Measurements from ENCODE around the gene WSB1. TPM values are rescaled to one million over a fixed set of nuclear protein-coding genes. Genes with fewer than 3 reads are reported as not detected.

The WSB1 gene, protein sequence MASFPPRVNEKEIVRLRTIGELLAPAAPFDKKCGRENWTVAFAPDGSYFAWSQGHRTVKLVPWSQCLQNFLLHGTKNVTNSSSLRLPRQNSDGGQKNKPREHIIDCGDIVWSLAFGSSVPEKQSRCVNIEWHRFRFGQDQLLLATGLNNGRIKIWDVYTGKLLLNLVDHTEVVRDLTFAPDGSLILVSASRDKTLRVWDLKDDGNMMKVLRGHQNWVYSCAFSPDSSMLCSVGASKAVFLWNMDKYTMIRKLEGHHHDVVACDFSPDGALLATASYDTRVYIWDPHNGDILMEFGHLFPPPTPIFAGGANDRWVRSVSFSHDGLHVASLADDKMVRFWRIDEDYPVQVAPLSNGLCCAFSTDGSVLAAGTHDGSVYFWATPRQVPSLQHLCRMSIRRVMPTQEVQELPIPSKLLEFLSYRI
- 37.4 and 41.1 TPM in 2 replicates for polyA plus RNA-seq

GRCh38 chr17:27293898-27294688, at the start of gene WSB1:
TSS of gene WSB1 (plus strand) at chr17:27294114. CDS start at chr17:27294396, 282 bp downstream.

Other genes with a start within 250 kb of the WSB1 start
- 0.17 and 2.1 TPM in 2 replicates for gene KSR1, start 162.3 kb downstream of the WSB1 start, polyA plus RNA-seq